T-helper 1 cell treated with Interleukin-12 subunit alpha and Interleukin-12 subunit beta and Interleukin-4 antibody, amounts not matched to agents 30 μg/mL and 1 μg/mL, for 36 hours (primary cell): ENCODE measurements around the gene PMEL.
"Not testable (repeated sequence)": the region's sequence is repeated elsewhere in the genome, so short reads cannot be mapped to it uniquely, and the experiment has no call there.

Experiments used
- H3K27ac Mint-ChIP-seq: one replicate; pipeline ENCODE4 v1.8.0; 2021; ENCODE audit warnings: mild to moderate bottlenecking, mixed read lengths
- H3K27me3 Mint-ChIP-seq: one replicate; pipeline ENCODE4 v1.8.0; 2021; ENCODE audit warnings: low read depth, mixed read lengths
- H3K36me3 Mint-ChIP-seq: one replicate; pipeline ENCODE4 v1.8.0; 2021; ENCODE audit warnings: low read depth, mixed read lengths
- H3K4me1 Mint-ChIP-seq: one replicate; pipeline ENCODE4 v1.8.0; 2021; ENCODE audit warnings: low read depth, mixed read lengths
- H3K4me3 Mint-ChIP-seq: one replicate; pipeline ENCODE4 v1.8.0; 2021; ENCODE audit warnings: mild to moderate bottlenecking, moderate library complexity, mixed read lengths
- H3K9me3 Mint-ChIP-seq: one replicate; pipeline ENCODE4 v1.8.0; 2021; ENCODE audit warnings: mixed read lengths

PMEL gene

DNA sequence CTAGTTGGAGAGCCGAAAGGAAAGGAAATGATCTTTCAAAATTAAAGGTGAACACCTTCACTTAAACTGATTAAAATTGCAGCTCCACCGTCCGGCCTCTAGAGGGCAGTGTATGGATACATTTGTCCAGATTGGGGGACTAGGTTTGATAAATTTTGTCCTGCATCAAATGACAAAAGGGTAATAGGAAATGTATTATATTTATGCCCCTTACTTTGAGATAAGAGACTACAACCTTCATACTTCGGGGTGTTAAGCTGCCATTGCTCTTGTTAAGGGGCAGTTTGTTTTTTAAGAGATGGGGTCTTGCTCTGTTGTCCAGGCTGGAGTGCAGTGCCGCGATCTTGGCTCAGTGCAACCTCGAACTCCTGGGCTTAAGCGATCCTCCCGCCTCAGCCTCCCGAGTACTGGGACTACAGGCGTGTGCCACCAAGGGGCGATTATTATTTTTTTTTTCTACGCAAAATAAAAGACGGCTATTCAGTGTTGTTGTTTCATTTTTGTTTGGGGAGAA is 30.4 kb upstream of the PMEL start:
- Mint-ChIP-seq H3K36me3 (peaks cover 28% of the 10 kb centered on the region), H3K27ac (peak overlapping the region; percentile 26), H3K4me3 (peak overlapping the region; percentile 79), H3K4me1 (peaks cover 24% of the 10 kb centered on the region), H3K9me3 (no peaks in the 10 kb centered on the region), H3K27me3 (no peaks in the 10 kb centered on the region)

DNA sequence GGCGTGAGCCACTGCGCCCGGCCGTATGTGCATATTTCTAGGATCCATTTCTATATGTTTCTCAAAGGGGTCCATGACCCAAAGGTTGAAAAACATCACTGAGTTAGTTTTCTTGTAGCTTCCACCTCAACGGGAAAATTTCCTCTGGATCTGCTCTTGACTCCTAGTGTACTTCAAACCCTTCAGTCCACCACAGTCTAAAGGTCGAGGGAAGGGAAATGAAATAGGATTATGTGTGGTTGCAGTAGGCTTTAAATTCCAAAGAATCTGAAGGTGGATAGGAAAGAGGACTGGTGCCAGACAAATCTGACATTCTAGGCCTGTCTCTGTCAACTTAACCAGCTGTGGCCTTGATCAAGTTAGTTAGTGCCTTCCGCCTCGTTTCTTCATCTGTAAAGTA is 29.5 kb upstream of the PMEL start:
- Mint-ChIP-seq H3K36me3 (peaks cover 37% of the 10 kb centered on the region), H3K4me3 (no peak overlapping the region), H3K4me1 (peaks cover 24% of the 10 kb centered on the region), H3K27me3 (no peaks in the 10 kb centered on the region), H3K27ac (no peak overlapping the region), H3K9me3 (no peaks in the 10 kb centered on the region)

DNA sequence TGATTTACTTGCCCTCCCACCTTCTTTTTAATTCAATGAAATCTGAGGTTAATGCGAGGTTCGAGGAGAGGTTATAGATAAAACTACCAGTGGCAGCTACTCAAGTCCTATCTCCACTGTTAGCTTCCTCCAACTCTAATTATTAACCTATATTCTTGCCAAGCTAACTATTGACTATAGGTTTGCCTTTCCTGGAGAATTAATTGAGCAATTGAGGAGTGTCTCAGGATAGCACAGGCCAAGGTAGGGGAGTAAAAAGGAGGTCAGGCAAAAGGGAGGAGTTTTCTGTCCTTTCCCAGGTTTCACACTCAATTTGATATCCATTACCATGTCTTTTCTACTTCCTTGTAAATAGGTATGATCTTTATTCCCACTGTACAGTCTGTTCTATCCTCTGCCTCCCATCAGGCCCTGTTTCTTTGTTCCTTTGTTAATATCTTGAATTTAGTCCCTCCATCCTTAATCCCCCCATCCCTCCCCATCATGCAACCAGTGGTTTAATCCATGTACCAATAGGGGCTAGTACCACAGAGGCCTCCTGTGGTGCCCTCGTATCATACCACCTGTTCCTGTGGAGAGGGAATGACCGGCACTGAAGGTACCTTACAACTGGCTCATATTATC is 27.5 kb upstream of the PMEL start:
- no peak overlapping the region for H3K4me3 Mint-ChIP-seq
- H3K27me3 Mint-ChIP-seq: no peaks in the 10 kb centered on the region
- peak overlapping the region; percentile 36 for H3K27ac Mint-ChIP-seq
- peaks cover 19% of the 10 kb centered on the region for H3K4me1 Mint-ChIP-seq
- H3K9me3 Mint-ChIP-seq: no peaks in the 10 kb centered on the region
- H3K36me3 Mint-ChIP-seq: peaks cover 46% of the 10 kb centered on the region

DNA sequence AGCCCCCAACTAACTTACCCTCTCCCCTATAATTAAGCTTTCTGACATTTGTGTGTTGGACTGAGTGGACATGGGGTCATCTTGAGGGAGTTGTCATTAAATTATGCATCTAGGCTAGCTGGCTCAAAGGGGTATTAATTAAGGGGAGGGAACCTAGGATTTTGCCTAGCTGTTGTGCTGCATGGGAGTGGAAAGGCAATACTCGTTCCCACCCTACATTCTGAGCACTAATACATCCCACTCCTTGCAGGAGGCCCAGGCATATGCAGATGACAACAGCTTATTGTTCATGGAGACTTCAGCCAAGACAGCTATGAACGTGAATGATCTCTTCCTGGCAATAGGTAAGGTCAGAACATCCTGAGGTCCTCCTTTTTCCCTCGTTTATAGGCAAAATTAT is 25.3 kb upstream of the PMEL start:
- Mint-ChIP-seq H3K36me3 (peaks cover 50% of the 10 kb centered on the region), H3K27ac (no peak overlapping the region), H3K4me3 (no peak overlapping the region)

DNA sequence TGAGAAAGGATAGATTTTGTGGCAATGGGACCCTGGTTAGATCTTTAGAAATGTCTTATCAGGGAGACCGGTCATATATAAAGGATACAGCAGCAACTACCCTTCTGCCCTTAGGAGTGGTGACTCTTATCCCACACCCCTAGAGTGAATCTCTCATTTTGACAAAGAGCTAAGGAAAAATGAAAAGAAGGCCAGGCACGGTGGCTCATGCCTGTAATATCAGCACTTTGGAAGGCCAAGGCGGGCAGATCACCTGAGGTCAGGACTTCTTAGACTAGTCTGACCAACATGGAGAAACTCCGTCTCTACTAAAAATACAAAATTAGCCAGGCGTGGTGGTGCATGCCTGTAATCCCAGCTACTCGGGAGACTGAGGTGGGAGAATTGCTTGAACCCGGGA is 20.1 kb upstream of the PMEL start:
- not testable (repeated sequence) for H3K4me1 Mint-ChIP-seq, H3K9me3 Mint-ChIP-seq, H3K4me3 Mint-ChIP-seq, H3K27me3 Mint-ChIP-seq, H3K27ac Mint-ChIP-seq
- H3K36me3 Mint-ChIP-seq: peaks cover 39% of the 10 kb centered on the region

More for the DNA sequence above, 25.3 kb upstream of the PMEL start:
- Mint-ChIP-seq H3K9me3 (no peaks in the 10 kb centered on the region), H3K27me3 (no peaks in the 10 kb centered on the region), H3K4me1 (peaks cover 9% of the 10 kb centered on the region)

DNA sequence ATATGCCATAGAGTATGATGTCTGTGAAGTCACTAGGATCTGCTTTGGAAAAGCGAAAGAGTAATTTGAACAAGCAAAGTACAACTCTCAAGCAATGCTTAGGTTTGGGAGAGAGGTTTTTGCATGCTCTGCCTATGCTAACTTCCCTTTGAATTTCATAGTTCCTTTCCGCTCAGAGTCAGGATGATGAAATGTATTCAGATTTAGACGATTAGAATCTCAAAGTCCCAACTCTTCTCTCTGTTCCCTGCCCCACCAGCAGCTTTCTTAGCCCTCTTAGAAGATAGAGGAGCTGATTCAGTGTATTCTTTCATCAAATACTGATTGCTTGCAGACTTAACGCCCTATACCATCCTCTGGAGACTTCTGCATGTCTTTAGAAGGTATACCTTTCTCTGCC is 19.5 kb upstream of the PMEL start:
- H3K4me3 Mint-ChIP-seq: no peak overlapping the region
- peak overlapping the region; percentile 3 for H3K27ac Mint-ChIP-seq
- peaks cover 8% of the 10 kb centered on the region for H3K4me1 Mint-ChIP-seq
- H3K36me3 Mint-ChIP-seq: peaks cover 37% of the 10 kb centered on the region
- H3K27me3 Mint-ChIP-seq: no peaks in the 10 kb centered on the region
- H3K9me3 Mint-ChIP-seq: no peaks in the 10 kb centered on the region

DNA sequence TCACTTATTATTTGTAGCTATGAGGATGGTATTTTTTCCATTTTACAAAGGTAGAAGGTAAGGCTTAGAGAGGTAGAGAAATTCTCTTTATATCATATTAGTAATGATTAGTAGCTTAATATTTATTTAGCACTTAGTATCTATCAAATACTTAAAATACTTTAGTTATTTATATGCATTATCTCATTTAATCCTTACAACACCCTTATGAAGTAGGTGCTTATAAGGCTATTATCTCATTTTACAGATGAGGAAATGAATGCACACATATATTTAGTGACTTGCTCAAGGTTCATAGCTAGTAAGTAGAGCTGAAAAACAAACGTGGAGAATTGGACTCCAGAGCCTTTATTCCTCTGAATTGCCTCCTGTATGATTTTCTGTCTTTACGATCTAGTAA is 19.0 kb upstream of the PMEL start:
- no peak overlapping the region for H3K27ac Mint-ChIP-seq
- peaks cover 38% of the 10 kb centered on the region for H3K36me3 Mint-ChIP-seq
- no peak overlapping the region for H3K4me3 Mint-ChIP-seq

DNA sequence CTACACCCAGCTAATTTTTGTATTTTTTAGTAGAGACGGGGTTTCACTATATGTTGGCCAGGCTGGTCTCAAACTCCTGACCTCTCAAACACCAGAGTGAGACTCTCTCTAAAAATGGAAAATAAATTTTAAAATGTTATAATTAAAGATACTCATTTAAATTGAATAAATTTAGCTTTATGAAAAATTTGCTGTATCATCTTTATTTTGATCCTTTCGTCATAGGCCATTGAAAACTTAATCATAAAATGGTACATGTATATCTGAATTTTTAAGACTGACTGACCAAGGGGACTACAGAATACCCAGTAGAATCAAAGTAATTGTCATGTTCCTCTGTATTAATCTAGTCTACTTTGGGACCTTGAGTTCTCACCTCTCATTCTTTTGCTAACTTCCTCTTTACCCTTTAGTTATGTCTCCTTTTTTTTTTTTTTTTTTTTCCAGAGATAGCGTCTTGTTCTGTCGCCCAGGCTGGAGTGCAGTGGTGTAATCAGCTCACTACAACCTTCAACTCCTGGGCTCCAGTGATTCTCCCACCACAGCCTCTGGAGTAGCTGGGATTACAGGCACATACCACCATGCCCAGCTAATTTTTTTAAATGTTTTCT is 17.5 kb upstream of the PMEL start:
- H3K4me1 Mint-ChIP-seq: peaks cover 13% of the 10 kb centered on the region
- H3K9me3 Mint-ChIP-seq: no peaks in the 10 kb centered on the region
- H3K27ac Mint-ChIP-seq: no peak overlapping the region
- no peak overlapping the region for H3K4me3 Mint-ChIP-seq
- no peaks in the 10 kb centered on the region for H3K27me3 Mint-ChIP-seq
- peaks cover 38% of the 10 kb centered on the region for H3K36me3 Mint-ChIP-seq

More for the DNA sequence above, 19.0 kb upstream of the PMEL start:
- Mint-ChIP-seq H3K4me1 (peaks cover 11% of the 10 kb centered on the region), H3K27me3 (no peaks in the 10 kb centered on the region), H3K9me3 (no peaks in the 10 kb centered on the region)

DNA sequence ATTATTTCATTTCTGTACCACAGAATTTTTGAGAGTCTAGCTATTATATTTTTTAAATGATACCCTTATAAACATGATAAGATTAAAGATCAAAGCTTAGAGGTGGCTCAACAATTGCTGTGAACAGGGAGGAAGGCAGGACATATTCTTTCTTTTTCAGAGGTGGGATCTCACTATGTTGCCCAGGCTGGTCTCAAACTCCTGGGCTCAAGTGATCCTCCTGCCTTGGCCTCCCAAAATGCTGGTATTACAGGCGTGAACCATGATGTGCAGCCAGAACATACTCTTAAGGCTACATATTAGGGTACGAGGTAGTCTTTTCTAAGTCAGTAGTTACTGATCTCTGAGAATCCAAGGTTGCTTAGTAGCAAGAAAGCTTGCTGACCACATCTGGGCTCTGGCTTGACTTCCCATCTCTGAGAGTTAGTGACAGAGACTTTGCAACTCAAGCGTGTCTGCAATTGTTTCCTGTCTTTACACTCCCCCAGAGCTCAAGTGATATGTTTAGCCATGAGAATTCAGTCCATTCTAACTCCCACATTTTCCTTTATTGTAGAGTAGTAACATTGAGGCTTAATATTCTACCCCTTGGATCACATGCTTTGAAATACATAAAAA is 16.6 kb upstream of the PMEL start:
- Mint-ChIP-seq H3K9me3 (no peaks in the 10 kb centered on the region), H3K27me3 (no peaks in the 10 kb centered on the region), H3K36me3 (peaks cover 39% of the 10 kb centered on the region), H3K4me3 (no peak overlapping the region), H3K4me1 (peaks cover 14% of the 10 kb centered on the region), H3K27ac (no peak overlapping the region)

DNA sequence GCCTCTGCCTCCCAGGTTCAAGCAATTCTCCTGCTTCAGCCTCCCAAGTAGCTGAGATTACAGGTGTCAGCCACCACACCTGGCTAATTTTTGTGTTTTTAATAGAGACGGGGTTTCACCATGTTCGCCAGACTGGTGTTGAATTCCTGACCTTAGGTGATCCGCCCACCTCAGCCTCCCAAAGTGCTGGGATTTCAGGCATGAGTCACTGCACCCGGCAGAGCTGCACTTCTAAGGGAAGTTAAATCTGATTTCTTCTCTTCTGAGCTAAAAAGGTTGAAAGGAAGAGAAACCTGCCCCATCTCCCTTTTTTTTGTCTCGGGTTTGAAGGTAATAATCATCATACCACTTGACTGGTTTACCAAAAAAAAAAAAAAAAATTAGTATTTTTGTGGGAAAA is 16.0 kb upstream of the PMEL start:
- not testable (repeated sequence) for H3K27me3 Mint-ChIP-seq, H3K9me3 Mint-ChIP-seq, H3K27ac Mint-ChIP-seq, H3K4me3 Mint-ChIP-seq
- peaks cover 14% of the 10 kb centered on the region for H3K4me1 Mint-ChIP-seq
- peaks cover 39% of the 10 kb centered on the region for H3K36me3 Mint-ChIP-seq

DNA sequence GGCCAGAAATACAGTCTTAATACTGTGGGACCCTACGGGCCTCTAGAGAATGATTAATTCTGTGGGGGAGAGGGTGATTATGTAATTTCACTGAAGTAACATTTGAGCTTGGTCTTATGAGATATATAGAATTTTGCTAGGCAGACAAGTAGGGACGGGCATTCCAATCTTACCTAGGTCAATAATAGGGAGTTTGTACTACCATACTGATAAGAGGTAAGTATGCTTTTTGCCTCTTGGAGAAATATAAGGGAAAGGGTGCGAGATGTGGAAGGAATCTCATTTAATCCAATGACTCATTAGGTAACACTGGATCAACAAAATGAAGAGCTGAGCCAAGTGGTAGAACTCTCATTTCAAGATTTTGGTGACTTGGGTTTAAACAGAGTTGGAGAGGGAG is 13.2 kb upstream of the PMEL start:
- no peak overlapping the region for H3K4me3 Mint-ChIP-seq
- no peaks in the 10 kb centered on the region for H3K9me3 Mint-ChIP-seq
- H3K27me3 Mint-ChIP-seq: no peaks in the 10 kb centered on the region
- peaks cover 33% of the 10 kb centered on the region for H3K36me3 Mint-ChIP-seq
- no peak overlapping the region for H3K27ac Mint-ChIP-seq
- peaks cover 15% of the 10 kb centered on the region for H3K4me1 Mint-ChIP-seq

DNA sequence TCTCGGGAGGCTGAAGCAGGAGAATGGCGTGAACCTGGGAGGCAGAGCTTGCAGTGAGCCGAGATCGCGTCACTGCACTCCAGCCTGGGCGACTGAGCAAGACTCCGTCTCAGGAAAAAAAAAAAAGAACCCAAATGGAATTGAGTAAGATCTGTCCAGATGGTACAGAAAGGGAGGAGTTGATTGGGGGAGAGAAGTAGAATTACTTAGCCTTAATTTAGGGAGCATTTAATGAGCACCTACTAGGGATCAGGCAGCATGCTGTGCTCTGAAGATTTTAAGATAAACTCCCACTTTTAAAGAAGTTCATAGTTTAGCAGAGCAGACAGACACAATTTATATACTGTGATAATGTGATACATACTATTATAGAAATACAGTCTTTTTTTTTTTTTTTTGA is 12.6 kb upstream of the PMEL start:
- H3K27me3 Mint-ChIP-seq: no peaks in the 10 kb centered on the region
- H3K27ac Mint-ChIP-seq: no peak overlapping the region
- peaks cover 29% of the 10 kb centered on the region for H3K36me3 Mint-ChIP-seq
- no peak overlapping the region for H3K4me3 Mint-ChIP-seq
- no peaks in the 10 kb centered on the region for H3K9me3 Mint-ChIP-seq
- peaks cover 11% of the 10 kb centered on the region for H3K4me1 Mint-ChIP-seq

DNA sequence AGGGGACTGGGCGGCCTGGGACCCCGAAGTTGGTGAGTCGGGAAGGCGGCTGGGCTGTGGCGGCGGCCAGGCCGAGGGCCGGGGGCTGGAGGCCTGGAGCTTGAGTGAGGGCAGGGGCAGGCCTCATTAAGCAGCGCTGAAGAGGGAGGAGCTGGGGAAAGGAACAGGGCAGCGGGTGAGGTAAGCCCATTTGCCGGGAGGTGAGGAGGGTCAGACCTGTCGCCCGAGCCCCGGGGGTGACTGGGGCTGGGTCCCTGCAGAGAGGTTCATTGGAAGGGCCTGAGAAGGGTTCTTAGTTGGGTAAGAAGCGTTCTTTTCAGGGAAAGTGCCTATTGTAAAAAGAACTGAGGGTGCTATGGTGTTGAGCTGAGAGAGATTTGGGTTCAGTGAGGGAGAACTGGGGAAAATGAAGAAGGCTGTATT is 8.5 kb upstream of the PMEL start:
- Mint-ChIP-seq H3K9me3 (no peaks in the 10 kb centered on the region), H3K27me3 (no peaks in the 10 kb centered on the region), H3K4me3 (no peak overlapping the region), H3K27ac (no peak overlapping the region), H3K36me3 (peaks cover 17% of the 10 kb centered on the region), H3K4me1 (peaks cover 10% of the 10 kb centered on the region)

DNA sequence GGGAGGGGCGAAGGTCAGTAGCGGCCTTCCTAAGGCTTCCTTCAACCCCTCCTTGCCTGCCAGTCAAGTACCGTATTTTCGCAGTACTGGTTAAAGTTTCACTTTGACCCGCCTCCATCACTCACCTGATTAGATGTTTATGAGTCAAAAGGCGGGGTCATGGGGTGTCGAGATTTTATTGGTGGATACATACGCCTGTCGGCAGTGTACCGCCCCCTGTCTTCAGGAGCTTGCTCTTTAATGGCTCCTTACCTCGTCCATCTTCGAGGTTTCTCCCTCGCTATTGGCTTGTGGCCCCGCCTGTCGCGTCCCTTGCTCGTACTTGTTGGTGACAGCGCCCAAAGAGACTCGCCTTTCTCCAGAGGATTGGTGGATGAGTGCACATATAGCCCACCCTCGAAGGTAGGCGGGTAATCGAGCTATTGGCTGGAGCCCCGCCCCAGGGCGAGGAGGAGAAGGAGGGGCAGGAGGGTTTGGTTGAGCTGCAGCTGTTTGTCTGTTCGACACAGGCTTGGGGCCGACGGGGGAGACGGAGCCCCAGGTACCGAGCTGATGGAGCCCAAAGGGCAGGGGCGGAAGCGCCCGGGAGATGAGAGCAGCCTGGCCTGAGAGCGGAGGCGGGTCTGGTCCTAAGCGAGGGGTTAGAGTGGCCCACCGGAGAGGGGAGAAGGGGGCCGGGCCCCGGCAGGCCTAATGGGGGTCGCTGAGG is 7.9 kb upstream of the PMEL start, which contains the start of gene RAB5B:
RAB5B (plus strand) TSS at position 480 of the 709 bp plus-strand sequence. CDS start 12,883 bp downstream, outside the sequence.
- H3K4me1 Mint-ChIP-seq: peaks cover 10% of the 10 kb centered on the region
- no peak within 1 kb of the TSS for H3K27ac Mint-ChIP-seq
- H3K9me3 Mint-ChIP-seq: no peaks in the 10 kb centered on the region
- H3K27me3 Mint-ChIP-seq: no peaks in the 10 kb centered on the region
- H3K4me3 Mint-ChIP-seq: no peak within 1 kb of the TSS
- peaks cover 17% of the 10 kb centered on the region for H3K36me3 Mint-ChIP-seq
